Measurements from ENCODE around the gene UBTF. TPM values are rescaled to one million over a fixed set of nuclear protein-coding genes. Genes with fewer than 3 reads are reported as not detected.
A peak's percentile ranks its signal among the peaks of the same experiment; 100 is the strongest.

Gene UBTF
- total RNA-seq, 1 donor from 2014 or later: 62.1 TPM

DNA sequence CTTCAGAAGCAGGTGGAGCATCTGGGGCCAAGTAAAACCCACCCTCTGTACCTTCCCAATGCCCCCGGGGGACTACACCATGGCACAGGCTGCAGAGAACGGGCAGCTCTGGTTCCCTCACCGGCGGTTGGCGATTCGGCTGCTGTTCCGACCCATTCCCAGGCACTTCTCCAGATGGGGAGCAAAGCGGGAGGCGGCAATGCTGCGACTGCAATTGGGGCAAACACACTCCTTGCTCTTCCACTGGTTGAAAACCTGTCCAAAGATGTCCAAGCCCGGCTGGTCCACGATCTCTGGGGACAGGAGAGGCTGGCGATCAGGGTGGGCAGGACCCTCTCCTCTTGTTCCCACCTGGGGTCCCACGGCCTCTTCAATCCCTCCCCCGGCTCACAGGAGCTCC, 22.4 kb downstream of the UBTF start:
- Mint-ChIP-seq H3K27ac (ENCODE audit: unreplicated experiment) (no peak overlapping the region), H3K4me3 (ENCODE audit: unreplicated experiment) (peak overlapping the region; percentile 77), H3K27me3 (ENCODE audit: low read depth) (no peaks in the 10 kb centered on the region), H3K9me3 (ENCODE audit: low read depth) (no peaks in the 10 kb centered on the region), H3K4me1 (ENCODE audit: low read depth) (peaks cover 24% of the 10 kb centered on the region), H3K36me3 (ENCODE audit: low read depth) (peaks cover 8% of the 10 kb centered on the region)
- no peak for DNase-seq (ENCODE audit: low spot score)
- no peak for TF ChIP-seq CTCF (IDR thresholded peaks at IDR 0.05)

- no peak for DNase-seq (ENCODE audit: low spot score)
- H3K36me3 Mint-ChIP-seq (ENCODE audit: low read depth): peaks cover 14% of the 10 kb centered on the region
- TF ChIP-seq CTCF (IDR thresholded peaks at IDR 0.05): no peak
- H3K27ac Mint-ChIP-seq (ENCODE audit: unreplicated experiment): peak overlapping the region; percentile 34
- H3K9me3 Mint-ChIP-seq (ENCODE audit: low read depth): no peaks in the 10 kb centered on the region
- no peak overlapping the region for H3K4me3 Mint-ChIP-seq (ENCODE audit: unreplicated experiment)
- H3K27me3 Mint-ChIP-seq (ENCODE audit: low read depth): no peaks in the 10 kb centered on the region
- peaks cover 22% of the 10 kb centered on the region for H3K4me1 Mint-ChIP-seq (ENCODE audit: low read depth)
Measured at GRCh38 chr17:44193326-44194084, 26.0 kb downstream of the UBTF start.

GRCh38 chr17:44192750-44193149, 26.7 kb downstream of the UBTF start:
- DNase-seq (ENCODE audit: low spot score): no peak
- Mint-ChIP-seq H3K36me3 (ENCODE audit: low read depth) (peaks cover 14% of the 10 kb centered on the region), H3K4me1 (ENCODE audit: low read depth) (peaks cover 24% of the 10 kb centered on the region), H3K27ac (ENCODE audit: unreplicated experiment) (peak overlapping the region; percentile 34), H3K27me3 (ENCODE audit: low read depth) (no peaks in the 10 kb centered on the region), H3K9me3 (ENCODE audit: low read depth) (no peaks in the 10 kb centered on the region), H3K4me3 (ENCODE audit: unreplicated experiment) (no peak overlapping the region)
- no peak for TF ChIP-seq CTCF (IDR thresholded peaks at IDR 0.05)

- H3K9me3 Mint-ChIP-seq (ENCODE audit: low read depth): no peaks in the 10 kb centered on the region
- no peak for DNase-seq (ENCODE audit: low spot score)
- TF ChIP-seq CTCF (IDR thresholded peaks at IDR 0.05): no peak
- H3K27ac Mint-ChIP-seq (ENCODE audit: unreplicated experiment): peak overlapping the region; percentile 63
- peaks cover 23% of the 10 kb centered on the region for H3K4me1 Mint-ChIP-seq (ENCODE audit: low read depth)
- H3K4me3 Mint-ChIP-seq (ENCODE audit: unreplicated experiment): no peak overlapping the region
- H3K36me3 Mint-ChIP-seq (ENCODE audit: low read depth): peaks cover 14% of the 10 kb centered on the region
- H3K27me3 Mint-ChIP-seq (ENCODE audit: low read depth): no peaks in the 10 kb centered on the region
Measured at GRCh38 chr17:44191941-44192496, 27.5 kb downstream of the UBTF start.

DNA sequence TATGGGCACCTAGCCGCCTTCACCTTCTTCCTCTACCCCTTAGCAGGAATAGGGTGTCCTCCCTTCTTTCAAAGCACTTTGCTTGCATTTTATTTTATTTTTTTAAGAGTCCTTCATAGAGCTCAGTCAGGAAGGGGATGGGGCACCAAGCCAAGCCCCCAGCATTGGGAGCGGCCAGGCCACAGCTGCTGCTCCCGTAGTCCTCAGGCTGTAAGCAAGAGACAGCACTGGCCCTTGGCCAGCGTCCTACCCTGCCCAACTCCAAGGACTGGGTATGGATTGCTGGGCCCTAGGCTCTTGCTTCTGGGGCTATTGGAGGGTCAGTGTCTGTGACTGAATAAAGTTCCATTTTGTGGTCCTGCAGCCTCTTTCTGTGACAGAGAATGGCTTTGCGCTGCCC, 28.1 kb downstream of the UBTF start:
- Mint-ChIP-seq H3K4me3 (ENCODE audit: unreplicated experiment) (no peak overlapping the region), H3K36me3 (ENCODE audit: low read depth) (peaks cover 12% of the 10 kb centered on the region), H3K4me1 (ENCODE audit: low read depth) (peaks cover 20% of the 10 kb centered on the region), H3K9me3 (ENCODE audit: low read depth) (no peaks in the 10 kb centered on the region), H3K27ac (ENCODE audit: unreplicated experiment) (peak overlapping the region; percentile 78), H3K27me3 (ENCODE audit: low read depth) (no peaks in the 10 kb centered on the region)
- no peak for DNase-seq (ENCODE audit: low spot score)
- no peak for TF ChIP-seq CTCF (IDR thresholded peaks at IDR 0.05)

All from chondrocyte (in vitro differentiated cells).